ENCODE data around the gene ACVR2B.

The ACVR2B gene

GRCh38 chr3:38474928-38475605 lies 21.4 kb downstream of the ACVR2B start:
- no peak for TF ChIP-seq CTCF (conservative IDR thresholded peaks at IDR 0.05; ENCODE audit: low read depth, low read length)

GRCh38 chr3:38475716-38476115 lies 22.0 kb downstream of the ACVR2B start:
- H3K4me3 ChIP-seq (ENCODE audit: low read depth, low read length) = no peak overlapping the region
- DNase-seq (ENCODE audit: low read depth) = no peak
- no peak for TF ChIP-seq CTCF (conservative IDR thresholded peaks at IDR 0.05; ENCODE audit: low read depth, low read length)

More at GRCh38 chr3:38474928-38475605, 21.4 kb downstream of the ACVR2B start:
- DNase-seq (ENCODE audit: low read depth) = no peak
- no peak overlapping the region for H3K4me3 ChIP-seq (ENCODE audit: low read depth, low read length)

GRCh38 chr3:38476157-38476756 lies 22.6 kb downstream of the ACVR2B start:
- H3K4me3 ChIP-seq (ENCODE audit: low read depth, low read length) = no peak overlapping the region
- no peak for TF ChIP-seq CTCF (conservative IDR thresholded peaks at IDR 0.05; ENCODE audit: low read depth, low read length)
- DNase-seq (ENCODE audit: low read depth) = no peak

GRCh38 chr3:38477057-38477820 lies 23.5 kb downstream of the ACVR2B start:
- no peak for TF ChIP-seq CTCF (conservative IDR thresholded peaks at IDR 0.05; ENCODE audit: low read depth, low read length)
- no peak overlapping the region for H3K4me3 ChIP-seq (ENCODE audit: low read depth, low read length)
- no peak for DNase-seq (ENCODE audit: low read depth)

- H3K4me3 ChIP-seq (ENCODE audit: low read depth, low read length) = no peak overlapping the region
These were observed 24.3 kb downstream of the ACVR2B start for GRCh38 chr3:38477839-38478450.

GRCh38 chr3:38478901-38479300 lies 25.2 kb downstream of the ACVR2B start:
- DNase-seq (ENCODE audit: low read depth) = no peak
- no peak for TF ChIP-seq CTCF (conservative IDR thresholded peaks at IDR 0.05; ENCODE audit: low read depth, low read length)

More at GRCh38 chr3:38477839-38478450, 24.3 kb downstream of the ACVR2B start:
- DNase-seq (ENCODE audit: low read depth) = no peak
- no peak for TF ChIP-seq CTCF (conservative IDR thresholded peaks at IDR 0.05; ENCODE audit: low read depth, low read length)

More at GRCh38 chr3:38478901-38479300, 25.2 kb downstream of the ACVR2B start:
- H3K4me3 ChIP-seq (ENCODE audit: low read depth, low read length) = no peak overlapping the region
